ENCODE data around the gene TRAM2.

DNA sequence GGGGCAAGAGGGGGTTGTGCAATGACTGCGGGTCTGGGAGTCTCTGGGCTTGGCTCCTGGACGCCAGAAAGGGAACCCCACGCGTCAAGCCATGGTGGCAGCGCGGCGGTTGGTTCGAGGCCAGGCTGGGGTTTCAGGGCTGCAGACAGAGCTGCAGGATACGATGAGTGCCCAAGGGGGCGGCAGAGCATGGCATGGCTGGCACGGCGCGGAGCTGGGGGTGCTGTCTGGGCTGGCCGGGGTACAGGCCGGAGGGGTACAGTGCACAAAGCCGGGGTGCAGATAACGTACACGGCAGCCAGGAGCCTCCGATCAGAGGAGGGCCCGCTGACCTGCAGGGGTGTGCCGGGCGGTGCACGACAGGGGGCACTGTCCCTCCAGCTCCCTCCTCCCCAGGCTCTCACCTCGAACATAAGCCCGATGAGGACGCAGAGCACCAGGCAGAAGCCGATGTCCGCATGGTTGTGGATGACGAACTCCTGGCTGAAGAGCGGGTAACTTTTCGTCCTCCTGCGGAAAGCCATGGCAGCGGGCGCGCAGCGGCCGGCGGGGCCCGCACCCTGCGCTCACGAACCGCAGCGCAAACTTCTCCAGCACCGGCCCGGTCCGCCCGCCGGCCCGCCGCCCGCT, 353 bp downstream of the TRAM2 start:
- TF ChIP-seq, protein P1, sequence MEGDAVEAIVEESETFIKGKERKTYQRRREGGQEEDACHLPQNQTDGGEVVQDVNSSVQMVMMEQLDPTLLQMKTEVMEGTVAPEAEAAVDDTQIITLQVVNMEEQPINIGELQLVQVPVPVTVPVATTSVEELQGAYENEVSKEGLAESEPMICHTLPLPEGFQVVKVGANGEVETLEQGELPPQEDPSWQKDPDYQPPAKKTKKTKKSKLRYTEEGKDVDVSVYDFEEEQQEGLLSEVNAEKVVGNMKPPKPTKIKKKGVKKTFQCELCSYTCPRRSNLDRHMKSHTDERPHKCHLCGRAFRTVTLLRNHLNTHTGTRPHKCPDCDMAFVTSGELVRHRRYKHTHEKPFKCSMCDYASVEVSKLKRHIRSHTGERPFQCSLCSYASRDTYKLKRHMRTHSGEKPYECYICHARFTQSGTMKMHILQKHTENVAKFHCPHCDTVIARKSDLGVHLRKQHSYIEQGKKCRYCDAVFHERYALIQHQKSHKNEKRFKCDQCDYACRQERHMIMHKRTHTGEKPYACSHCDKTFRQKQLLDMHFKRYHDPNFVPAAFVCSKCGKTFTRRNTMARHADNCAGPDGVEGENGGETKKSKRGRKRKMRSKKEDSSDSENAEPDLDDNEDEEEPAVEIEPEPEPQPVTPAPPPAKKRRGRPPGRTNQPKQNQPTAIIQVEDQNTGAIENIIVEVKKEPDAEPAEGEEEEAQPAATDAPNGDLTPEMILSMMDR (IDR thresholded peaks at IDR 0.05; ENCODE audit: insufficient read depth, low read length, poor library complexity, severe bottlenecking), result peak; percentile 91
- no peak for TF ChIP-seq EZH2phosphoT487 (conservative IDR thresholded peaks at IDR 0.05; ENCODE audit: low read length)
